MCF 10A (cell line): ENCODE measurements around the gene TRIM69. TPM values are rescaled to one million over a fixed set of nuclear protein-coding genes. Genes with fewer than 3 reads are reported as not detected.
A peak's percentile ranks its signal among the peaks of the same experiment; 100 is the strongest.

Experiments used
- BruUV-seq: library from RNA; stranded (reverse); fragments of 400-500 nt; replicated peaks from 2 replicates; lab custom pipeline; 2021; lab: Mats Ljungman, UMichigan
- CTCF ChIA-PET: fragments of 300-600 bp; sonication (Branson Sonifier 250); formaldehyde crosslinking; extraction: SDS; loops from one replicate; lab custom pipeline; 2021; ENCODE audit warnings: antibody characterized with exemption, inconsistent platforms; lab: Yijun Ruan, JAX
- POLR2A ChIA-PET: fragments of 300-600, 350-650 bp; sonication (Branson Sonifier 250); formaldehyde crosslinking; extraction: SDS; loops from one replicate; lab custom pipeline; 2020; ENCODE audit warnings: antibody characterized with exemption, inconsistent platforms; lab: Yijun Ruan, JAX
- DNase-seq: peaks from one replicate; pipeline ENCODE4 v3.0.0-alpha.2; 2018; ENCODE audit not compliant: unreplicated experiment
- H3K27ac Mint-ChIP-seq: one replicate; pipeline ENCODE4 v1.8.0; 2022; ENCODE audit warnings: mild to moderate bottlenecking, low read depth, mixed read lengths; ENCODE audit not compliant: unreplicated experiment
- H3K27me3 Mint-ChIP-seq: one replicate; pipeline ENCODE4 v1.8.0; 2022; ENCODE audit warnings: mixed read lengths; ENCODE audit not compliant: insufficient read depth, unreplicated experiment
- H3K36me3 Mint-ChIP-seq: one replicate; pipeline ENCODE4 v1.8.0; 2022; ENCODE audit warnings: mild to moderate bottlenecking, moderate library complexity, mixed read lengths; ENCODE audit not compliant: insufficient read depth, unreplicated experiment
- H3K4me1 Mint-ChIP-seq: one replicate; pipeline ENCODE4 v1.8.0; 2022; ENCODE audit warnings: mixed read lengths; ENCODE audit not compliant: insufficient read depth, unreplicated experiment
- H3K4me3 Mint-ChIP-seq: one replicate; pipeline ENCODE4 v1.8.0; 2022; ENCODE audit warnings: mild to moderate bottlenecking, moderate library complexity, mixed read lengths; ENCODE audit not compliant: unreplicated experiment
- H3K9me3 Mint-ChIP-seq: one replicate; pipeline ENCODE4 v1.8.0; 2022; ENCODE audit warnings: mixed read lengths; ENCODE audit not compliant: unreplicated experiment
- intact Hi-C: fragments of 100-400 bp; cut with micrococcal nuclease; formaldehyde crosslinking; loops from 2 replicates; pipeline ENCODE4 v1.14.1; 2022
- total RNA-seq: library from RNA; stranded (reverse); gene quantifications from 2 replicates; pipeline ENCODE4 v1.2.3, GENCODE V29; 2022
- TF ChIP-seq, protein P1 (sequence below): fragments of 200-600 bp; IDR thresholded peaks from one replicate; pipeline ENCODE4 v1.8.0; 2022; ENCODE audit warnings: antibody characterized with exemption, mild to moderate bottlenecking; ENCODE audit not compliant: unreplicated experiment

The TRIM69 gene
- total RNA-seq, 1 experiment from 2014 or later = 8.2 TPM

DNA sequence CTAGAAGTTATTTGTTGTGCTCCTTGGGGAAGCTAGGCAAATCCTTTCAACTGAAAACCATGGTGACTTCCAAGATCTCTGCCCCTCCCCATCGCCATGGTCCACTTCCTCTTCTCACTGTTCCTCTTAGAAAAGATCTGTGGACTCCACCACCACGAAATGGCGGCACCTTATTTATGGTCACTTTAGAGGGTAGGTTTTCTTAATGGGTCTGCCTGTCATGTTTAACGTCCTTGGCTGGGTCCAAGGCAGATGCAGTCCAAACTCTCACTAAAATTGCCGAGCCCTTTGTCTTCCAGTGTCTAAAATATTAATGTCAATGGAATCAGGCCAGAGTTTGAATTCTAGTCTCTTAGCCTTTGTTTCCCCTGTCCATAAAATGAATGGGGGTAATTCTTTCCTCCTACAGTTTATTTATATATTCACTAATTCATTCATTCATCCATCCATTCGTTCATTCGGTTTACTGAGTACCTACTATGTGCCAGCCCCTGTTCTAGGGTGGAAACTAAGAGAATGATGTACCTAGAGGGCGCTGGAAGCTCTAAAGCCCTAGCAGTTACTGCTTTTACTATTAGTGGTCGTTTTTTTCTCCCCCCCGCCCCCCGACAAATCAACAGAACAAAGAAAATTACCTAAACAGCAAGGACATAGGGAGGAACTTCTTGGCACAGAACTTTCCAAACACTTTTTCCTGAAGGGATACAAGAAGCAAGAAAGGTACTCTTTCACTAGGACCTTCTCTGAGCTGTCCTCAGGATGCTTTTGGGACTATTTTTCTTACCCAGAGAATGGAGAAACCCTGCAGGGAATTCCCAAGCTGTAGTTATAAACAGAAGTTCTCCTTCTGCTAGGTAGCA lies 25.9 kb upstream of the TRIM69 start:
- ChIA-PET POLR2A (interaction anchor here (0.6 to 7.2 kb wide), 24 partner anchors 12 to 921 kb away, joined by 3 to 340 read pairs (median 4); partner anchors contain the start of genes CTDSPL2, EIF3J, SPG11 and TRIM69), CTCF (interaction anchor here (0.6 to 2.7 kb wide), 10 partner anchors 10 to 47 kb away, joined by 3 to 25 read pairs (median 4); partner anchors contain the start of genes SPG11 and TRIM69)
- Mint-ChIP-seq H3K4me3 (peak overlapping the region; percentile 92), H3K36me3 (peaks cover 31% of the 10 kb centered on the region), H3K9me3 (no peaks in the 10 kb centered on the region), H3K27me3 (no peaks in the 10 kb centered on the region), H3K4me1 (peaks cover 21% of the 10 kb centered on the region), H3K27ac (peak overlapping the region; percentile 96)
- TF ChIP-seq, protein P1, sequence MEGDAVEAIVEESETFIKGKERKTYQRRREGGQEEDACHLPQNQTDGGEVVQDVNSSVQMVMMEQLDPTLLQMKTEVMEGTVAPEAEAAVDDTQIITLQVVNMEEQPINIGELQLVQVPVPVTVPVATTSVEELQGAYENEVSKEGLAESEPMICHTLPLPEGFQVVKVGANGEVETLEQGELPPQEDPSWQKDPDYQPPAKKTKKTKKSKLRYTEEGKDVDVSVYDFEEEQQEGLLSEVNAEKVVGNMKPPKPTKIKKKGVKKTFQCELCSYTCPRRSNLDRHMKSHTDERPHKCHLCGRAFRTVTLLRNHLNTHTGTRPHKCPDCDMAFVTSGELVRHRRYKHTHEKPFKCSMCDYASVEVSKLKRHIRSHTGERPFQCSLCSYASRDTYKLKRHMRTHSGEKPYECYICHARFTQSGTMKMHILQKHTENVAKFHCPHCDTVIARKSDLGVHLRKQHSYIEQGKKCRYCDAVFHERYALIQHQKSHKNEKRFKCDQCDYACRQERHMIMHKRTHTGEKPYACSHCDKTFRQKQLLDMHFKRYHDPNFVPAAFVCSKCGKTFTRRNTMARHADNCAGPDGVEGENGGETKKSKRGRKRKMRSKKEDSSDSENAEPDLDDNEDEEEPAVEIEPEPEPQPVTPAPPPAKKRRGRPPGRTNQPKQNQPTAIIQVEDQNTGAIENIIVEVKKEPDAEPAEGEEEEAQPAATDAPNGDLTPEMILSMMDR = no peak
- DNase-seq = peak; percentile 28
- intact Hi-C loops = loop anchor here (1.0 kb wide), 1 partner anchor 47 kb away; the partner anchor contains the start of gene SPG11
- BruUV-seq = TSS peak; percentile 66

DNA sequence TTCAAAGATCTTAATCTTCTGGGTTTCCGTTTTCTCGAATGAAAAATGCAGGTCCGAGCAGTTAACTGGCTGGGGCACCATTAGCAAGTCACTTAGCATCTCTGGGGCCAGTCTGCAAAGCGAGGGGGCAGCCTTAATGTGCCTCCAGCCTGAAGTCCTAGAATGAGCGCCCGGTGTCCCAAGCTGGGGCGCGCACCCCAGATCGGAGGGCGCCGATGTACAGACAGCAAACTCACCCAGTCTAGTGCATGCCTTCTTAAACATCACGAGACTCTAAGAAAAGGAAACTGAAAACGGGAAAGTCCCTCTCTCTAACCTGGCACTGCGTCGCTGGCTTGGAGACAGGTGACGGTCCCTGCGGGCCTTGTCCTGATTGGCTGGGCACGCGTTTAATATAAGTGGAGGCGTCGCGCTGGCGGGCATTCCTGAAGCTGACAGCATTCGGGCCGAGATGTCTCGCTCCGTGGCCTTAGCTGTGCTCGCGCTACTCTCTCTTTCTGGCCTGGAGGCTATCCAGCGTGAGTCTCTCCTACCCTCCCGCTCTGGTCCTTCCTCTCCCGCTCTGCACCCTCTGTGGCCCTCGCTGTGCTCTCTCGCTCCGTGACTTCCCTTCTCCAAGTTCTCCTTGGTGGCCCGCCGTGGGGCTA lies 25.1 kb upstream of the TRIM69 start, which contains the start of the genes B2M and PATL2:
B2M (plus strand) TSS at position 422 of the 647 bp plus-strand sequence; CDS start at position 452, 30 bp downstream.
PATL2 (minus strand) TSS at position 228 of the 647 bp plus-strand sequence. CDS start 34,833 bp downstream, outside the sequence.
- H3K36me3 Mint-ChIP-seq = peaks cover 35% of the 10 kb centered on the region
- ChIA-PET POLR2A (interaction anchor here (0.6 to 7.2 kb wide), 26 partner anchors 11 to 920 kb away, joined by 3 to 340 read pairs (median 4); partner anchors contain the start of genes CTDSPL2, EIF3J, SPG11 and TRIM69), CTCF (interaction anchor here (0.6 to 2.7 kb wide), 11 partner anchors 9 to 111 kb away, joined by 3 to 25 read pairs (median 4); partner anchors contain the start of genes SPG11 and TRIM69)
- DNase-seq = peak; percentile 98
- no peaks in the 10 kb centered on the region for H3K9me3 Mint-ChIP-seq
- peak within 1 kb of the TSS; percentile 96 for H3K27ac Mint-ChIP-seq
- H3K4me1 Mint-ChIP-seq = peaks cover 23% of the 10 kb centered on the region
- H3K27me3 Mint-ChIP-seq = no peaks in the 10 kb centered on the region
- intact Hi-C loops = loop anchor here (1.0 kb wide), 1 partner anchor 48 kb away; the partner anchor contains the start of gene SPG11
- no TSS peak for BruUV-seq
- H3K4me3 Mint-ChIP-seq = peak within 1 kb of the TSS; percentile 92
- TF ChIP-seq, protein P1 = no peak

DNA sequence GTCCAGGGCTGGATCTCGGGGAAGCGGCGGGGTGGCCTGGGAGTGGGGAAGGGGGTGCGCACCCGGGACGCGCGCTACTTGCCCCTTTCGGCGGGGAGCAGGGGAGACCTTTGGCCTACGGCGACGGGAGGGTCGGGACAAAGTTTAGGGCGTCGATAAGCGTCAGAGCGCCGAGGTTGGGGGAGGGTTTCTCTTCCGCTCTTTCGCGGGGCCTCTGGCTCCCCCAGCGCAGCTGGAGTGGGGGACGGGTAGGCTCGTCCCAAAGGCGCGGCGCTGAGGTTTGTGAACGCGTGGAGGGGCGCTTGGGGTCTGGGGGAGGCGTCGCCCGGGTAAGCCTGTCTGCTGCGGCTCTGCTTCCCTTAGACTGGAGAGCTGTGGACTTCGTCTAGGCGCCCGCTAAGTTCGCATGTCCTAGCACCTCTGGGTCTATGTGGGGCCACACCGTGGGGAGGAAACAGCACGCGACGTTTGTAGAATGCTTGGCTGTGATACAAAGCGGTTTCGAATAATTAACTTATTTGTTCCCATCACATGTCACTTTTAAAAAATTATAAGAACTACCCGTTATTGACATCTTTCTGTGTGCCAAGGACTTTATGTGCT lies 24.5 kb upstream of the TRIM69 start:
- peak overlapping the region; percentile 96 for H3K27ac Mint-ChIP-seq
- ChIA-PET POLR2A (interaction anchor here (0.6 to 7.2 kb wide), 22 partner anchors 10 to 489 kb away, joined by 3 to 340 read pairs (median 4); partner anchors contain the start of genes CTDSPL2, EIF3J, SPG11 and TRIM69), CTCF (interaction anchor here (0.6 to 2.9 kb wide), 6 partner anchors 25 to 111 kb away, joined by 4 to 25 read pairs (median 13); partner anchors contain the start of genes SPG11 and TRIM69)
- TF ChIP-seq, protein P1 = no peak
- peaks cover 42% of the 10 kb centered on the region for H3K36me3 Mint-ChIP-seq
- intact Hi-C loops = loop anchor here (1.0 kb wide), 1 partner anchor 49 kb away; the partner anchor contains the start of gene SPG11
- BruUV-seq = TSS peak; percentile 62
- peak; percentile 41 for DNase-seq
- no peaks in the 10 kb centered on the region for H3K27me3 Mint-ChIP-seq
- peak overlapping the region; percentile 92 for H3K4me3 Mint-ChIP-seq
- no peaks in the 10 kb centered on the region for H3K9me3 Mint-ChIP-seq
- peaks cover 23% of the 10 kb centered on the region for H3K4me1 Mint-ChIP-seq
